HG03066 (cell line): ENCODE data around the gene CLDN5.

Experiments used
- ATAC-seq: cut with Tn5 transposase; IDR thresholded peaks from one replicate; pipeline ENCODE4 v1.9.1; 2021; ENCODE audit warnings: low read depth; ENCODE audit not compliant: unreplicated experiment

The CLDN5 gene

GRCh38 chr22:19507534-19507861 is 16.7 kb downstream of the CLDN5 start:
- ATAC-seq = no peak

- no peak for ATAC-seq
Observed at GRCh38 chr22:19506212-19506611, 18.0 kb downstream of the CLDN5 start.

- ATAC-seq = no peak
Observed at GRCh38 chr22:19505735-19506126, 18.5 kb downstream of the CLDN5 start.

GRCh38 chr22:19504900-19505734 is 19.1 kb downstream of the CLDN5 start:
- no peak for ATAC-seq

- ATAC-seq = no peak
Observed at GRCh38 chr22:19503869-19504268, 20.3 kb downstream of the CLDN5 start.

GRCh38 chr22:19503367-19503766 is 20.8 kb downstream of the CLDN5 start:
- ATAC-seq = no peak

- ATAC-seq = no peak
Observed at GRCh38 chr22:19501897-19502447, 22.2 kb downstream of the CLDN5 start.

GRCh38 chr22:19499880-19500242 is 24.3 kb downstream of the CLDN5 start:
- ATAC-seq = no peak

GRCh38 chr22:19499236-19499879 is 24.9 kb downstream of the CLDN5 start:
- ATAC-seq = no peak

- no peak for ATAC-seq
Observed at GRCh38 chr22:19498866-19499190, 25.4 kb downstream of the CLDN5 start.

- no peak for ATAC-seq
Observed at GRCh38 chr22:19498154-19498865, 25.9 kb downstream of the CLDN5 start.

- ATAC-seq = no peak
Observed at GRCh38 chr22:19497245-19497644, 27.0 kb downstream of the CLDN5 start.

GRCh38 chr22:19496324-19496630 is 27.9 kb downstream of the CLDN5 start:
- no peak for ATAC-seq

- ATAC-seq = no peak
Observed at GRCh38 chr22:19495562-19496323, 28.5 kb downstream of the CLDN5 start.

- ATAC-seq = no peak
Observed at GRCh38 chr22:19494676-19495173, 29.5 kb downstream of the CLDN5 start.

GRCh38 chr22:19494001-19494560 is 30.1 kb downstream of the CLDN5 start:
- no peak for ATAC-seq

GRCh38 chr22:19492504-19493174 is 31.6 kb downstream of the CLDN5 start:
- ATAC-seq = no peak

GRCh38 chr22:19490628-19491230 is 33.5 kb downstream of the CLDN5 start:
- ATAC-seq = no peak
